ENCODE measurements around the gene MVB12B.

The MVB12B gene

DNA sequence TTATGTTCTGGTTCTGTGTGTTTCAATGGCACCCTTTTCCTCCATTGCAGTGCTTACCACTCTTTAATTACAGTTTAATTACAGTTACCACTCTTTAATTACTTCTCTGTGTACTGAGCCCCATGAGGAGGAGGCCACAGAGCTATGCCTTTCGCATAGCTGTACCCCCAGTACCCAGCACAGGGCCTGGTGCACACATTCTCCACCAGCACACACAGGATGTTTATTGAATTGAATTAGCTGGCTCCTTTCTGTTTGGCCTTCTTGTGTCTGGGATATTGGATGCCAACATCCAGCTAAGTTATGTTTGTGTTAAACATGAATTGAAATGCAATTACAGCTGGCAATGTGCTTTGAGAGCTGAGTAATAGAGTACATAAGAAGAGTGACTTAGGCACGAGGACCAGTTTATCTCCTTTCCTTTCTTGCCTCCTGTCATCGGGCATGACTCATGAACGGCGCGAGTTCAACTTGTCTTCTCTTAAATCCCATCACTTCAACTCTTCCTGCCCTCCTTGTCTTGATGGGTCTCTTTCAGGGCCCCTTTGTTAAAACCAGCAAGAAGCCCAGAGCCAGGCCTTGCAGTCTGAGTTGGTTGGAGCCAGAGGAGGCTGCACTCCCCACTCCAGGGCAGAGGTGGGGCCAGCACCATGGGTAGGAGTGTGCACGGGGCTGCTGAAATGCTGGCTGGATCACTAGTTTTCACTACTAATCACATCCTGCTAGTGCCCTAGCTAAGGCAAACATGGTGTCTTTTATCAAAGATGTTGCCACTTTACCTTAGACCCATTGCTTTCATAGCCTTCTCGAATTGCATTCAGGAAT lies 37.4 kb downstream of the MVB12B start:
- H3K4me1 Mint-ChIP-seq: peaks cover 42% of the 10 kb centered on the region
- peaks cover 15% of the 10 kb centered on the region for H3K9me3 Mint-ChIP-seq
- ATAC-seq (replicated peaks; ENCODE audit: extremely low read depth, poor library complexity, severe bottlenecking) (no peak), DNase-seq (ENCODE audit: low spot score in 2 of 2) (no peak)
- H3K4me3 Mint-ChIP-seq: no peak overlapping the region
- no peak overlapping the region for H3K27ac Mint-ChIP-seq (ENCODE audit: low read depth)
- no peaks in the 10 kb centered on the region for H3K27me3 Mint-ChIP-seq
- H3K36me3 Mint-ChIP-seq (ENCODE audit: insufficient read depth): peaks cover 10% of the 10 kb centered on the region

DNA sequence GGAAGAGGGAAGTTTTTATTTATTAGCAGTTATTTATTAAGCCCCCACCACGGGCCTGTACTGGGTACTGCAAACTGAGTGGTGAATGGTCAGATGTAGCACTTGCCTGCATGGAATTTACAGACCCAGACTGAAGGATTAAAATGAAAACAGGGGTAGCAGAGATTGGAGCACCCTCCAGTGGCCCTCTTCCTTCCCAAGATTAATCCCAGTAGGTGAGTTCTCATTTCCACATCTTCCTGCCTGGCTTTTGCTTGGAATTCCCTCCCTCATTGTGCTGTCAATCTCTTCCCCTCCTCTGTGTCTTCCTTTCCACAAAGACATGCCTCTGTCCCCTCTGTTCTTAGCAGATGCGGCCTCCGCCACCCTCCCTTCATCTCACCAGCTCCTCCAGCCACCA lies 39.2 kb downstream of the MVB12B start:
- no peak for DNase-seq (ENCODE audit: low spot score in 2 of 2)
- ATAC-seq (replicated peaks; ENCODE audit: extremely low read depth, poor library complexity, severe bottlenecking): no peak
- Mint-ChIP-seq H3K4me3 (no peak overlapping the region), H3K4me1 (peaks cover 40% of the 10 kb centered on the region), H3K27ac (ENCODE audit: low read depth) (peak overlapping the region; percentile 3), H3K27me3 (no peaks in the 10 kb centered on the region), H3K36me3 (ENCODE audit: insufficient read depth) (peaks cover 18% of the 10 kb centered on the region), H3K9me3 (peaks cover 12% of the 10 kb centered on the region)

DNA sequence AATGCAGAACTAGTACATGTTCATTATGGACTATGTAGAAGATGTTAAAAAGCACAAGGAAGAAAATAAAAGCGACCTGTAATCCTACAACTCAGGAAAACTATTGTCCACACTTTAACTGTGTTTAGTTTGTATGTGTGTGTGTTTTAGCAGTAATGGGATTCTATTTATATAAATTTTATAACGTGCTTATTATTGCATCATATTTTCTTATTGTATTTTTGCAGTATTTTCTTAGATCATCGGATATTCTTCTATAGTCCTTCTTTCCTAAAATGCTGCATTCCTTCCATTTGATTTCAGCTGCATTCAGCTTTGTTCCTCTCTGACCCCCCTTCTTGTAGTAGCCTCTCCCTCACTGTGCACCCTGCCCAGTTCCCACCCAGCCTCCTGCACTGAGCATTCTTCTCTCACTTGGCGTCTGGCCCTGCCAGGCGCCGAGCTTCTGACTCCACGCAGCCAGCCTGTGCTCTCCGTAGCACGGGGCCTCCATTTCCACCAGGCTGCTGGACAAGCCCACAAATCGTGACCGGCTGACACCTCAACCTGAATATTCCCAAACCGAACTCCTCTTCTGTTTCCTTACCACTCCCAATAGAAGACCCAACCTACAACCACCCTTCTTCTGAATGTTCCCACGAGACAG lies 39.9 kb downstream of the MVB12B start:
- no peak for ATAC-seq (replicated peaks; ENCODE audit: extremely low read depth, poor library complexity, severe bottlenecking)
- peaks cover 21% of the 10 kb centered on the region for H3K36me3 Mint-ChIP-seq (ENCODE audit: insufficient read depth)
- H3K27me3 Mint-ChIP-seq: no peaks in the 10 kb centered on the region
- H3K9me3 Mint-ChIP-seq: peaks cover 6% of the 10 kb centered on the region
- no peak overlapping the region for H3K4me3 Mint-ChIP-seq
- peak overlapping the region; percentile 3 for H3K27ac Mint-ChIP-seq (ENCODE audit: low read depth)
- peaks cover 34% of the 10 kb centered on the region for H3K4me1 Mint-ChIP-seq
- DNase-seq (ENCODE audit: low spot score in 2 of 2): no peak

DNA sequence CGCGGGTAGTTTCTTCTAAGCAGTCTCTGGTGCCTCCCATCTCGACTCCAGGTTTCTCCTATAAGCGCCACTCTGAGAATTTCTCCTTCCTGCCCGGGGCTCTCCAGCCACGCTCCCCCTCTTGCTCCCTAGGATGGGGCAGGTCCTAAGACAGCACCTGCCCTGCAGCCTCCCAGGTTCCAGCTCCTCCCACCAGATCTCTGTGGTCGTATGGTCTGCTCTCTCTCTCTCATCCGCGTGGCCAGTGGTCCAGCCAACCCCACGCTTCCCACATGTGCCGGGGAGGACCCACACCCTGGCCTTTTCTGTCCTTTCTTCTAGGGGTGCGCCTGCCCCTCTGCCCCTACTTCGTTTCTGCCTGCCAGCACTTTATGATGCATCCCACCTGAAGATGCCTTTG lies 40.5 kb downstream of the MVB12B start:
- H3K36me3 Mint-ChIP-seq (ENCODE audit: insufficient read depth): peaks cover 21% of the 10 kb centered on the region
- H3K9me3 Mint-ChIP-seq: peaks cover 2% of the 10 kb centered on the region
- DNase-seq (ENCODE audit: low spot score in 2 of 2): no peak
- peaks cover 40% of the 10 kb centered on the region for H3K4me1 Mint-ChIP-seq
- H3K4me3 Mint-ChIP-seq: no peak overlapping the region
- H3K27ac Mint-ChIP-seq (ENCODE audit: low read depth): peak overlapping the region; percentile 3
- no peak for ATAC-seq (replicated peaks; ENCODE audit: extremely low read depth, poor library complexity, severe bottlenecking)
- H3K27me3 Mint-ChIP-seq: no peaks in the 10 kb centered on the region

DNA sequence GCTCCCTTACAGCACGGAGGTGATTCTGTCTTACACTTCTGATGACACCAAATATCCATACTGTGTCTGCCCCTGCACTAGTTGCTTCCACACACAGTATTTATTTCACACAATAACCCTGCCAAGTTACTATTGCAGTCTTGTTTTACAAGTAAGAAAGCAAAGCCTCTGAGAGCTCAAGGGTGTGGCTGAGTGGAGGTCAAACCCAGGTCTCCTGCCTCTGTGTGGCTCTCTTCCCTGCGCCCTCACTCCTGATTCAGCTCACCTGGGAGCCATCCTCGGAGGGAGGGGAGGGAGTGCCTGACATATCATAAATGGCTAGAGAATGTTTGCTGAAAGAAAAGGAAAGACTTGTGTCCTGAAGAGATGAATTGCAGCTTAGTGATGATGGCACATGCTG lies 41.0 kb downstream of the MVB12B start:
- Mint-ChIP-seq H3K4me1 (peaks cover 42% of the 10 kb centered on the region), H3K4me3 (no peak overlapping the region), H3K27me3 (no peaks in the 10 kb centered on the region), H3K36me3 (ENCODE audit: insufficient read depth) (peaks cover 21% of the 10 kb centered on the region), H3K9me3 (no peaks in the 10 kb centered on the region), H3K27ac (ENCODE audit: low read depth) (no peak overlapping the region)
- DNase-seq (ENCODE audit: low spot score in 2 of 2) (no peak), ATAC-seq (replicated peaks; ENCODE audit: extremely low read depth, poor library complexity, severe bottlenecking) (no peak)

DNA sequence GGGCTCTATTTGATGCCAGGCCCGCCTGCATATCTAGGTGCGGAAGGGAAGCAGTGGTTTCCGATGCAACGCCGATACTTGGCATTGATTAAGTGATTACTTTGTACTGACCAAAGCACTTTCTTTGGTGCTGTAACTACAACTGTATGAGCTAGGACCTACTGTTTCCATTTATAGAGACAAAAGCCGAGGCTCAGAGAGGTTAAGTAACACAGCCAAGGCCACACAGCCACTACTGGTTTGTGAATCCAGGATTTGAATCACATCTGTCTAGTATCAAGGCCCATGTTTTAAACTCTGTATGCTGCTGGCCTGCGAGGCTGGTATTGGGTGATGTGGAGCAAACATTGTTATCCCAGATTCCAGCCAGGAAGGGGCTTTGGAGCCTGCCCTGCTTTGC lies 41.4 kb downstream of the MVB12B start:
- ATAC-seq (replicated peaks; ENCODE audit: extremely low read depth, poor library complexity, severe bottlenecking): no peak
- H3K27me3 Mint-ChIP-seq: no peaks in the 10 kb centered on the region
- H3K4me1 Mint-ChIP-seq: peaks cover 46% of the 10 kb centered on the region
- H3K9me3 Mint-ChIP-seq: no peaks in the 10 kb centered on the region
- no peak overlapping the region for H3K27ac Mint-ChIP-seq (ENCODE audit: low read depth)
- no peak for DNase-seq (ENCODE audit: low spot score in 2 of 2)
- H3K4me3 Mint-ChIP-seq: no peak overlapping the region
- peaks cover 21% of the 10 kb centered on the region for H3K36me3 Mint-ChIP-seq (ENCODE audit: insufficient read depth)

DNA sequence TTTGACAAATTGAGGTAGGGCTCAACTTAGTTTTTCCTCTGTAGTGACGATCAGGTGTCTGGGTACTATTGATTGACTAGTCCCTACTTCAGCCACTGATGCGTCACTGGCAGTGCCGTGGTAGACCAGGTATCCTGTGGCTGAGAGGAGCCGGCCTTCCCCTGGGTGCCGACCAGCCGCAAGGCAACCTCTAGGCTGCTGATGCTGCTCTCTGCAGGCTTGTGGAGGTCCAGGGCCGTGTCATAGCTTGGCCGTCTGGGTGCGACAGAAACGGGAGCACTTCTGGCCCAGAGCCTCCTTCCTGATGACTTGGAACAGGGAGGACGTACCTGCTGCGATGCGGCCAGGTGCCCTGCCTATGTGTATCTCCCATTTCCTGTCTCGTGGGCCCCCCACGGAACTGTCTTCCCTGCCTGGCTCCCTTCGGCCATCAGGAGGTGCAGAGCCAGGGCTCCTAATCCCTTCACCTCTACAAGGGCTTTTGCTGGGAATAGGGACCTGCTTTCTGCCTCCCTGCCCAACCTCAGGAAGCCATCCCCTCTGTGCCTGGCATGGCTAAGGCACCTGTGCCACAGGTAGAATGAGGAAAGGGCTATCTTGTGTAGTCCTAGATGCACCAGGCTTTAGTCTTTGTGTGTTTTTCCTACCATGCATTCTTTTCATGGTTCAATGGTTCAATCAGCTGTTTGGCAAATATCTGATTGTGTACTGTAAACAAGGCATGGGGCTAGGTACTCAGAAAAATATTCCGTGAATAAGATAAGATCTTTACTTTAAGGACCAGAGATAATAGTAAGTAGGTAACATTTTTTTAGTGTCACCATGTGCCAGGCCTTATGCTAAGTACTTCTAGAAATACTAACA lies 44.6 kb downstream of the MVB12B start:
- peak overlapping the region; percentile 6 for H3K27ac Mint-ChIP-seq (ENCODE audit: low read depth)
- ATAC-seq (replicated peaks; ENCODE audit: extremely low read depth, poor library complexity, severe bottlenecking): no peak
- no peak overlapping the region for H3K4me3 Mint-ChIP-seq
- no peaks in the 10 kb centered on the region for H3K27me3 Mint-ChIP-seq
- H3K36me3 Mint-ChIP-seq (ENCODE audit: insufficient read depth): peaks cover 19% of the 10 kb centered on the region
- DNase-seq (ENCODE audit: low spot score in 2 of 2): no peak
- no peaks in the 10 kb centered on the region for H3K9me3 Mint-ChIP-seq
- H3K4me1 Mint-ChIP-seq: peaks cover 53% of the 10 kb centered on the region

DNA sequence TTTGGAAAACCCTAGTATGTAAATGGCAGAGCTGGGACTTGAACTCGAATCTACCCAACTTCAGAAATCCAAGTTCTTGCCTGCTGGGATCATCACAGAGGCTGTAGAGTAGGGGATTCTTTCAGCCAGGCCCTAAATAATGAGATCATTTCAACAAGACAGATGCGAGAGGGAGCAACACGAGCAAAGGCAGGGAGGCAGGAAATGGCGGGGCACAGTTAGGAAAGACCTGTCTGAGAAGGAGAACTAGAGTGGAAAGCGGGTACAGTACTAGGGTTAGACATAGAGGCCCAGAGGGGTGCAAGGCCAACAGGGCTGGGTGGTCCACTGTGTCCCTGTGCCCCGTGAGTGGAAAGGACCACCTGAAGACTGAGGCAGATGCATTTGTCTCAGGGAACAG lies 46.1 kb downstream of the MVB12B start:
- DNase-seq (ENCODE audit: low spot score in 2 of 2) (no peak), ATAC-seq (replicated peaks; ENCODE audit: extremely low read depth, poor library complexity, severe bottlenecking) (no peak)
- Mint-ChIP-seq H3K27ac (ENCODE audit: low read depth) (peak overlapping the region; percentile 7), H3K36me3 (ENCODE audit: insufficient read depth) (peaks cover 17% of the 10 kb centered on the region), H3K4me3 (no peak overlapping the region), H3K9me3 (no peaks in the 10 kb centered on the region), H3K27me3 (no peaks in the 10 kb centered on the region), H3K4me1 (peaks cover 51% of the 10 kb centered on the region)

DNA sequence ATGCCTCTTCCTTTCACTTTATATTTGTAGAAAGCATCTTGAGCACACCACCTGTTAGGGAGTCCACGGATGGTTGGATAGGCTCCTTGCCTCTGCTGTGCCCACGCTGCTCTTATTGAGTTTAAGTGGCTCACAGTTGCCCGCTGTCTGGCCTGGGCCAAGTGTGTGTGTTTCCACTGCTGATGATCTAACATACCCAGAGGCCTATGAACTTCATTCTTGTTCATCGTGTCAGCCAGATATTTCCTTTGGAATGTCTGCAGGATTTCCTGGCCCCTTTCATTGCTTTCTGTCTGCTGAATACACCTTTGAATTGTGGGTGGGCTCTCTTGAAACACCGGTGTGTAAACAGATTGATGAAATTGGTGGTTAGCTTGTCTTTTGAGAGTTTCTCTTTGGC lies 46.6 kb downstream of the MVB12B start:
- no peak for ATAC-seq (replicated peaks; ENCODE audit: extremely low read depth, poor library complexity, severe bottlenecking)
- no peak for DNase-seq (ENCODE audit: low spot score in 2 of 2)
- Mint-ChIP-seq H3K27ac (ENCODE audit: low read depth) (peak overlapping the region; percentile 7), H3K36me3 (ENCODE audit: insufficient read depth) (peaks cover 17% of the 10 kb centered on the region), H3K9me3 (no peaks in the 10 kb centered on the region), H3K27me3 (no peaks in the 10 kb centered on the region), H3K4me3 (no peak overlapping the region), H3K4me1 (peaks cover 51% of the 10 kb centered on the region)

DNA sequence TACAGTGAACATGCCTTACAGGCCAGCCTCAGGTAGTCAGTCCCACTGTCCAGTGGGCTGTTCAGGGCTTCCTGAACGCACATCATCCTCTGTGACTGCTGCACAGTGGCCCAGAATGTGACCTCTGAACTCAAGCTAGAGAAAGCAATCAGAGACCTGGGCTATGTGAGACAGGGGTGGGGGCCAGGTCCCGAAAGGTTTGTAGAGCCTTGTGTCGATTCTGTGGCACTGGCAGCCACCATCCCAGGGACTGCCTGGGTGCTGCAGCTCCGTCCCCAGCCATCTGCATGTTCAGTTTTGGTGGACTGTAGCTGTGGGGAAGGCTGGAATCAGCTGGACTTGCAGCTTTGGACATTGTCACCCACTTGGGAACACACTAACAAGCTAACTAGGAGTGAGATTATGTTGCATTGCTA lies 47.7 kb downstream of the MVB12B start:
- no peak overlapping the region for H3K27ac Mint-ChIP-seq (ENCODE audit: low read depth)
- ATAC-seq (replicated peaks; ENCODE audit: extremely low read depth, poor library complexity, severe bottlenecking): no peak
- peaks cover 56% of the 10 kb centered on the region for H3K4me1 Mint-ChIP-seq
- H3K27me3 Mint-ChIP-seq: no peaks in the 10 kb centered on the region
- H3K9me3 Mint-ChIP-seq: no peaks in the 10 kb centered on the region
- H3K4me3 Mint-ChIP-seq: no peak overlapping the region
- DNase-seq (ENCODE audit: low spot score in 2 of 2): no peak
- peaks cover 19% of the 10 kb centered on the region for H3K36me3 Mint-ChIP-seq (ENCODE audit: insufficient read depth)

DNA sequence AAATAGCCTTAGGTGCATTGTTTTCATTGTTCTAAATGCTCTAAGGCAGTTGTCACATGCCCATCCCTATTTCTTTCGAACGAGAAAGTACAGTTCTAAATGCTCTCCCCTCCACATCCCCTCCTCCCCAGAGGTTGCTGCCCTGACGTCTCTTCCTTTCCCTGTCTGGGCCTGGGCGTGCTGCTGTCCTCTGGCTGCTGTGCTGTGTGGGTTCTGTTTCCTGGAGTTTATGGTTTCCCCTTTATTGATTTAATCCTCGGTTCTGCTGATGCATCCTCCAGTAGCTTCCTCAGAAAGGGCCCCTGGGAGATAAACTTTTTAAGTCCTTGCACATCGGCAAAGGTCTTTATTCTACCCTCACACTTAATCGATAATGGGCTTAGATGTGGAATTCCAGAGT lies 48.8 kb downstream of the MVB12B start:
- H3K4me1 Mint-ChIP-seq: peaks cover 62% of the 10 kb centered on the region
- no peaks in the 10 kb centered on the region for H3K9me3 Mint-ChIP-seq
- DNase-seq (ENCODE audit: low spot score in 2 of 2) (no peak), ATAC-seq (replicated peaks; ENCODE audit: extremely low read depth, poor library complexity, severe bottlenecking) (no peak)
- no peak overlapping the region for H3K4me3 Mint-ChIP-seq
- H3K27me3 Mint-ChIP-seq: no peaks in the 10 kb centered on the region
- H3K27ac Mint-ChIP-seq (ENCODE audit: low read depth): peak overlapping the region; percentile 39
- peaks cover 17% of the 10 kb centered on the region for H3K36me3 Mint-ChIP-seq (ENCODE audit: insufficient read depth)

DNA sequence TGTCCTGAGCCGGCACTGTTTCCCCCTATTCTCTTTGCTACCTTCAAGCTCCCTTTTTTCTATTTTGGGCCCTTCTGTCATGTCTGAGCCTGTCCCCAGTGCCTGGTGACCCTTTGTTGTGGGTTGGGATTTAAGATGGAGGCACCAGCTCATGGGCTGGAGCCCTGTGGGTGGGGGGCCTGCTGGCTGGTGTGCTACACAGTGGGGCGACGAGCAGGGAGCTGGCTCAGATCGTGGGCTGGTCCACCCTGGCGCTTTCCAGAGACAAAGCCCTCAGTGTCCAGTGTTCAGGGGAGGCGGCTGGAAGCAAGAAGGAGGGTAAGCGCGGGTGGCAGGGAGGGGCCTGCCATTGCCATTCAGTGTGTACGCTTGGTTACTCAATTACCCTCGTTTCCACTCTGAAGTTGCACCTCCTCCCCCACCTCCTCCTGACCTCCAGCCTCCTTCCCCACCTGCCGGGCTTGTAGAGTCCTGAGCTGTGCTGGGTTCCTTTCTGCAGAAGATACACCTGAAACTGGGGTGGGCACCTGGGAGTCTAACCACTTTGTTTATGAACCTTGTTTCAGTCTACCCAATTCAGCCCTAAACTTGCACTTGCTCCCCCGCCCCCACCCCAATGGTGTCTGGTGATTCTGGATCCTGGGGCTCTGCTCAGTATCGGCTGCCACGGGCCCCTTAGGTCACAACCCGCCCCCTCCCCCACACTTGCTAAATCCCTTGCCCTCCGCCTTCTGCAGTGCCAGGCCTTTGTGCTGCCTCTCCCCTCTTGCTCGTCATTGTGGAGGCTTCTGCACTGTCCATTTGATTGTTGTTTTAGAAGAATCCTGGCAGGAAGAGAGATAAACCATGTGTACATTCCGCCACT lies 49.9 kb downstream of the MVB12B start:
- Mint-ChIP-seq H3K36me3 (ENCODE audit: insufficient read depth) (peaks cover 17% of the 10 kb centered on the region), H3K4me1 (peaks cover 62% of the 10 kb centered on the region), H3K27ac (ENCODE audit: low read depth) (peak overlapping the region; percentile 25), H3K27me3 (no peaks in the 10 kb centered on the region), H3K9me3 (no peaks in the 10 kb centered on the region), H3K4me3 (no peak overlapping the region)
- ATAC-seq (replicated peaks; ENCODE audit: extremely low read depth, poor library complexity, severe bottlenecking) (no peak), DNase-seq (ENCODE audit: low spot score in 2 of 2) (no peak)
